GM23248 (cell line): ENCODE measurements around the gene WWOX.

ENCODE experiments used
- EZH2 ChIP-seq: fragments of 200-600 bp; sonication (generic); IDR thresholded peaks from 2 replicates; pipeline ENCODE4 v1.6.1; 2018; ENCODE audit warnings: antibody characterized with exemption, mild to moderate bottlenecking; ENCODE audit not compliant: insufficient read depth, poor library complexity, severe bottlenecking
- EZH2phosphoT487 ChIP-seq: fragments of 200-600 bp; sonication (generic); IDR thresholded peaks from 2 replicates; pipeline ENCODE4 v1.6.1; 2018; ENCODE audit warnings: antibody characterized with exemption, moderate library complexity, mild to moderate bottlenecking, low read depth; ENCODE audit not compliant: insufficient read depth

DNA sequence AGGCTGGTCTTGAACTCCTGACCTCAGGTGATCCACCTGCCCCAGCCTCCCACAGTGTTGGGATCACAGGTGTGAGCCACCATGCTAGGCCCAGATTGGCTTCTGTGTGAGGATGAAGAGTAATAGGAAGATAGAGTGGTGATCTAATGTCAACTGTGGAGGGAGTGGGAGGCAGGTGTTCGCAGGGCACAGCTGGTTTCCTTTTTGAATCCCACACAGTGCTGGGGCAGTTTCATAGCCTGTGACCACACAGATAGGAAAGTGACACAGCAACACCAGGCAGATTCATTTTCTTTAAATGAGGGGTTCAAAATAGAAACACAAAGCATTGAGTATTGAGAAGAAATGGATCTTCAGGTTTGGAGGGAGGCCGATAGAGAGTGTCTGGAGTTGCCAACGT, 540.3 kb downstream of the WWOX start:
- no peak for TF ChIP-seq EZH2
- no peak for TF ChIP-seq EZH2phosphoT487
